ENCODE data around the gene UBN2.

UBN2 gene

DNA sequence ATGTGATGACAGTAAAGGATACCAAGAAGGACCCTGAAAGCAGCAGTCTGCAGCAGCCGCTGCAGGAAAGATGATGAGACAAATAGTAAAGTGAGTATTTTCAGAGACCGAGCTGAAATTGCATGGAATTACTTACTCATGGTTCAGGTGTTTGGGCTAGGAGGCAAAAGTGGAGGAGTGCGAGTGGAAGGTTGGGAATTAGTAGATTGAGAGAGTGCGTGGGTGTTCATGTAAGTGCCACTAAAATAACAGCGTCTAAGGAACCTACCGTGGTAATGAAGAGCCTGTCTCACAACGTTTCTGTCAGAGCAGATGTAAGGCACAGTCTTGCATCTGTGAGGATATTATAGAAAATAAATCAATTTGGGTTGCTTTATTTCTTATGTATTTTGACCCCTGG lies 61.8 kb downstream of the UBN2 start:
- Histone ChIP-seq H2BK12ac (ENCODE audit: low read length in 2 of 2) (no peak overlapping the region), H3K18ac (ENCODE audit: low read depth in 1 of 2, low read length in 2 of 2) (no peak overlapping the region)
- WGBS = 99% methylated on average over 7 of the region's 7 CpGs

DNA sequence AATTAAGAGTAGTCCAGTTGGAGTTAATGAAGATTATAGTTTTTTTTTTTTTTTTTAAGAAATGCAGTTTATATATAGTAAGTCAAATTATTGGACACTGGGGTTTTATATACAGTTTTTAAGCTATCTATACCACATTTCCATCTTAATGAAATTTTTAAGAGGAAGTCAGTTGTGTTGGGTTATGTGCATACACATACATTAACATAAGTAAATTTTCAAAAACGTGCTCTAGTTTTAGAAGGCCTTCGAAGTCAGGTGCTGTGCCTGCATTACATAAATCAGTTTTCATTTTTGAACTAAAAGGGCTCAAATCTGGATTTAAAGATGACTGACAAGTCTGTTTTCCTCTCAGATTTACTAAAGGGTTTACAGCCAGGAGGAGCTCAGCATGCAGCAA lies 62.5 kb downstream of the UBN2 start:
- no peaks in the 10 kb centered on the region for H3K9me3 ChIP-seq (ENCODE audit: control insufficient read depth, low read length)
- H4K8ac ChIP-seq (ENCODE audit: low read length) = no peak overlapping the region
- no peak overlapping the region for H2BK15ac ChIP-seq (ENCODE audit: low read depth, poor library complexity, severe bottlenecking)
- H3K79me1 ChIP-seq (replicated peaks; ENCODE audit: low read length, poor library complexity, severe bottlenecking) = peaks cover 17% of the 10 kb centered on the region
- H2BK5ac ChIP-seq (ENCODE audit: low read depth, low read length, poor library complexity, severe bottlenecking) = no peak overlapping the region
- no peak overlapping the region for H2BK120ac ChIP-seq (ENCODE audit: low read depth, low read length)
- H3K18ac ChIP-seq (ENCODE audit: low read depth in 1 of 2, low read length in 2 of 2) = no peak overlapping the region
- peaks cover 7% of the 10 kb centered on the region for H3K4me1 ChIP-seq (ENCODE audit: control insufficient read depth, insufficient read depth, low read depth, low read length)
- no peak for DNase-seq
- H3K27me3 ChIP-seq (ENCODE audit: control insufficient read depth in 1 of 2, insufficient read depth in 1 of 2, low read length in 2 of 2) = no peaks in the 10 kb centered on the region
- H2BK12ac ChIP-seq (ENCODE audit: low read length in 2 of 2) = no peak overlapping the region
- H2AFZ ChIP-seq (ENCODE audit: low read depth, low read length) = no peak overlapping the region
- H3K9ac ChIP-seq (ENCODE audit: low read length) = no peak overlapping the region
- H3K4me3 ChIP-seq (ENCODE audit: insufficient read depth in 1 of 2, low read depth in 1 of 2, low read length in 2 of 2) = no peak overlapping the region
- peaks cover 4 to 60% of the 10 kb centered on the region in 2 experiments for H3K36me3 ChIP-seq (ENCODE audit: control insufficient read depth in 1 of 2, insufficient read depth in 2 of 2, low read depth in 1 of 2, low read length in 2 of 2)
- no peak overlapping the region for H3K23ac ChIP-seq (ENCODE audit: low read length in 2 of 2)
- no peak overlapping the region for H4K91ac ChIP-seq (ENCODE audit: low read length)
- H2AK5ac ChIP-seq (ENCODE audit: low read length, severe bottlenecking) = no peak overlapping the region
- H3K4ac ChIP-seq (ENCODE audit: low read depth in 1 of 2, low read length in 2 of 2) = no peak overlapping the region
- H3K27ac ChIP-seq (ENCODE audit: low read length, poor library complexity, severe bottlenecking) = no peak overlapping the region
- WGBS = 100% methylated on average over 2 of the region's 2 CpGs
- no peak overlapping the region for H3K4me2 ChIP-seq (ENCODE audit: low read length, poor library complexity, severe bottlenecking)
- H3K14ac ChIP-seq (ENCODE audit: low read length in 2 of 2) = no peak overlapping the region

More for the DNA sequence above, 61.8 kb downstream of the UBN2 start:
- H3K4ac ChIP-seq (ENCODE audit: low read depth in 1 of 2, low read length in 2 of 2) = no peak overlapping the region
- no peaks in the 10 kb centered on the region for H3K27me3 ChIP-seq (ENCODE audit: control insufficient read depth in 1 of 2, insufficient read depth in 1 of 2, low read length in 2 of 2)
- no peak for DNase-seq
- no peak overlapping the region for H3K4me3 ChIP-seq (ENCODE audit: insufficient read depth in 1 of 2, low read depth in 1 of 2, low read length in 2 of 2)
- H3K9me3 ChIP-seq (ENCODE audit: control insufficient read depth, low read length) = no peaks in the 10 kb centered on the region
- no peak overlapping the region for H3K9ac ChIP-seq (ENCODE audit: low read length)
- no peak overlapping the region for H2BK5ac ChIP-seq (ENCODE audit: low read depth, low read length, poor library complexity, severe bottlenecking)
- H3K4me2 ChIP-seq (ENCODE audit: low read length, poor library complexity, severe bottlenecking) = no peak overlapping the region
- H2AK5ac ChIP-seq (ENCODE audit: low read length, severe bottlenecking) = no peak overlapping the region
- no peak overlapping the region for H4K8ac ChIP-seq (ENCODE audit: low read length)
- no peak overlapping the region for H2BK15ac ChIP-seq (ENCODE audit: low read depth, poor library complexity, severe bottlenecking)
- peaks cover 20% of the 10 kb centered on the region for H3K79me1 ChIP-seq (replicated peaks; ENCODE audit: low read length, poor library complexity, severe bottlenecking)
- H4K91ac ChIP-seq (ENCODE audit: low read length) = no peak overlapping the region
- H3K36me3 ChIP-seq (ENCODE audit: control insufficient read depth in 1 of 2, insufficient read depth in 2 of 2, low read depth in 1 of 2, low read length in 2 of 2) = peaks cover 4 to 58% of the 10 kb centered on the region in 2 experiments
- H3K14ac ChIP-seq (ENCODE audit: low read length in 2 of 2) = no peak overlapping the region
- no peak overlapping the region for H3K23ac ChIP-seq (ENCODE audit: low read length in 2 of 2)
- peaks cover 7% of the 10 kb centered on the region for H3K4me1 ChIP-seq (ENCODE audit: control insufficient read depth, insufficient read depth, low read depth, low read length)
- no peak overlapping the region for H2BK120ac ChIP-seq (ENCODE audit: low read depth, low read length)
- no peak overlapping the region for H2AFZ ChIP-seq (ENCODE audit: low read depth, low read length)
- H3K27ac ChIP-seq (ENCODE audit: low read length, poor library complexity, severe bottlenecking) = no peak overlapping the region

DNA sequence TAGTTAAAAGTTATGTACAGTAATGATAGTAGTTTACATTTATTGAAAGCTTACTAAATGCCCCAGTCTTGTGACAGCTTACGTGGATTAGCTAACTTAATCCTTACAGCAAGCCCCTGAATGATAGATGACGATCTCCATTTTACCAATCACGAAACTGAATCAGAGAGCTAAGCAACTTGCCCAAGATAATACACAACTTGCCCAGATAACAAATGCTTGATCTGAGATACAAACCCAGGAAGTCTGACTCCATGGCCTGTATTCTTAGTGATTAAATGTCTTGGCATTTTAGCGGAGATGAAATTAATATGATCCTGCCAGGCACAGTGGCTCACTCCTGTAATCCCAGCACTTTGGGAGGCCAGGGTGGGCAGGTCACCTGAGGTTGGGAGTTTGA lies 63.2 kb downstream of the UBN2 start:
- H3K36me3 ChIP-seq (ENCODE audit: control insufficient read depth in 1 of 2, insufficient read depth in 2 of 2, low read depth in 1 of 2, low read length in 2 of 2) = peaks cover 4 to 64% of the 10 kb centered on the region in 2 experiments
- H2AFZ ChIP-seq (ENCODE audit: low read depth, low read length) = no peak overlapping the region
- no peaks in the 10 kb centered on the region for H3K9me3 ChIP-seq (ENCODE audit: control insufficient read depth, low read length)
- no peak overlapping the region for H3K14ac ChIP-seq (ENCODE audit: low read length in 2 of 2)
- H3K23ac ChIP-seq (ENCODE audit: low read length in 2 of 2) = no peak overlapping the region
- no peak overlapping the region for H3K18ac ChIP-seq (ENCODE audit: low read depth in 1 of 2, low read length in 2 of 2)
- H3K27me3 ChIP-seq (ENCODE audit: control insufficient read depth in 1 of 2, insufficient read depth in 1 of 2, low read length in 2 of 2) = no peaks in the 10 kb centered on the region
- whole genome bisulfite sequencing = 96% methylated on average over 4 of the region's 4 CpGs
- no peak overlapping the region for H2BK12ac ChIP-seq (ENCODE audit: low read length in 2 of 2)
- H3K4me1 ChIP-seq (ENCODE audit: control insufficient read depth, insufficient read depth, low read depth, low read length) = peaks cover 7% of the 10 kb centered on the region
- no peak overlapping the region for H3K9ac ChIP-seq (ENCODE audit: low read length)
- H4K8ac ChIP-seq (ENCODE audit: low read length) = no peak overlapping the region
- peaks cover 15% of the 10 kb centered on the region for H3K79me1 ChIP-seq (replicated peaks; ENCODE audit: low read length, poor library complexity, severe bottlenecking)
- H2BK15ac ChIP-seq (ENCODE audit: low read depth, poor library complexity, severe bottlenecking) = no peak overlapping the region
- H3K4me2 ChIP-seq (ENCODE audit: low read length, poor library complexity, severe bottlenecking) = no peak overlapping the region
- H3K4ac ChIP-seq (ENCODE audit: low read depth in 1 of 2, low read length in 2 of 2) = no peak overlapping the region
- no peak overlapping the region for H3K27ac ChIP-seq (ENCODE audit: low read length, poor library complexity, severe bottlenecking)
- H2BK5ac ChIP-seq (ENCODE audit: low read depth, low read length, poor library complexity, severe bottlenecking) = no peak overlapping the region
- no peak overlapping the region for H3K4me3 ChIP-seq (ENCODE audit: insufficient read depth in 1 of 2, low read depth in 1 of 2, low read length in 2 of 2)
- no peak for DNase-seq
- H2BK120ac ChIP-seq (ENCODE audit: low read depth, low read length) = no peak overlapping the region
- no peak overlapping the region for H2AK5ac ChIP-seq (ENCODE audit: low read length, severe bottlenecking)
- H4K91ac ChIP-seq (ENCODE audit: low read length) = no peak overlapping the region

DNA sequence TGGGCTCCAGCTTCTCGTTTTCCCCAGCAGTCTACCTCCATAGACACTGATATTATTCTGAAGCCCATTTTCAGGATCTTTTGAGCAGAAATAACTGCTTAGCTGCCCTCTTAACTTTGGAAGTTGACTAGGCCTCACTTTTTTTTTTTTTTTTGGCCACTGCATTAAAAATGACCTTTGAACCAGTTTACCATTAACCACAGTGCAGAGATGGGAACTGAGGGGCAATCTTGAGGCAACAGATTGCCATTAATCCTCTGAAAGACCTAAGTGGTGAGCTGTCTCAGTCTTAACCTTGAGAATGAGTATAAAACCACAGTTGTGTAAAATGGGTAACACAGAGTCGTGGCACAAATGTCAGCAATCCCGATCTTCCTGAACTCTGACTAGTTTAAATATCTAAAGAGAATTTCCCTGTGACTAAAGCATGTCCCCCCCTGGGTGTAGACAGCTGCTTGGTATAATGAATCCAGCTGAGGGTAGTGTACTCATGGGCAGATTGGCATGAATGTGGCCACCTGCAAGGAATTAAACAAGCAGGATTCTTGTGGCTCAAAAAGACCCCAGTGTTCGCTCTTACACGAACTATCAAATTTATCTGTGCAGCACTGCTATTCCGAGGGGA lies 64.0 kb downstream of the UBN2 start:
- no peak overlapping the region for H3K18ac ChIP-seq (ENCODE audit: low read depth in 1 of 2, low read length in 2 of 2)
- WGBS = 87% methylated on average over 5 of the region's 6 CpGs
- H3K14ac ChIP-seq (ENCODE audit: low read length in 2 of 2) = no peak overlapping the region
- no peak overlapping the region for H2AFZ ChIP-seq (ENCODE audit: low read depth, low read length)
- H3K4ac ChIP-seq (ENCODE audit: low read depth in 1 of 2, low read length in 2 of 2) = no peak overlapping the region
- no peak overlapping the region for H2BK120ac ChIP-seq (ENCODE audit: low read depth, low read length)
- no peaks in the 10 kb centered on the region for H3K27me3 ChIP-seq (ENCODE audit: control insufficient read depth in 1 of 2, insufficient read depth in 1 of 2, low read length in 2 of 2)
- DNase-seq = no peak
- peak overlapping the region; percentile 70 for H2AK5ac ChIP-seq (ENCODE audit: low read length, severe bottlenecking)
- no peak overlapping the region for H4K8ac ChIP-seq (ENCODE audit: low read length)
- no peak overlapping the region for H3K4me2 ChIP-seq (ENCODE audit: low read length, poor library complexity, severe bottlenecking)
- H2BK15ac ChIP-seq (ENCODE audit: low read depth, poor library complexity, severe bottlenecking) = no peak overlapping the region
- H3K9ac ChIP-seq (ENCODE audit: low read length) = no peak overlapping the region
- H4K91ac ChIP-seq (ENCODE audit: low read length) = no peak overlapping the region
- peak overlapping the region; percentile 73 for H3K27ac ChIP-seq (ENCODE audit: low read length, poor library complexity, severe bottlenecking)
- no peak overlapping the region for H2BK12ac ChIP-seq (ENCODE audit: low read length in 2 of 2)
- H3K23ac ChIP-seq (ENCODE audit: low read length in 2 of 2) = no peak overlapping the region
- H3K9me3 ChIP-seq (ENCODE audit: control insufficient read depth, low read length) = no peaks in the 10 kb centered on the region
- H3K4me1 ChIP-seq (ENCODE audit: control insufficient read depth, insufficient read depth, low read depth, low read length) = peaks cover 7% of the 10 kb centered on the region
- H3K4me3 ChIP-seq (ENCODE audit: insufficient read depth in 1 of 2, low read depth in 1 of 2, low read length in 2 of 2) = no peak overlapping the region
- no peak overlapping the region for H2BK5ac ChIP-seq (ENCODE audit: low read depth, low read length, poor library complexity, severe bottlenecking)
- H3K36me3 ChIP-seq (ENCODE audit: control insufficient read depth in 1 of 2, insufficient read depth in 2 of 2, low read depth in 1 of 2, low read length in 2 of 2) = peaks cover 4 to 72% of the 10 kb centered on the region in 2 experiments
- peaks cover 13% of the 10 kb centered on the region for H3K79me1 ChIP-seq (replicated peaks; ENCODE audit: low read length, poor library complexity, severe bottlenecking)
